ENCODE measurements around the gene C16orf96. TPM values are rescaled to one million over a fixed set of nuclear protein-coding genes. Genes with fewer than 3 reads are reported as not detected.

C16orf96 gene
- total and polyA plus RNA-seq, 2 of the 13 experiments (the other 11 are each of a cell fraction or from before 2014, with no cell fraction given), result 0.03 TPM; not detected in 1

- TF ChIP-seq ZMAT3 (CRISPR knock-in tag; conservative IDR thresholded peaks at IDR 0.05), result peak; percentile 63
- 0 out of 2 replicates have a peak, but pooled peaks have one; percentile 23 for TF ChIP-seq ZSCAN21 (CRISPR knock-in tag; IDR thresholded peaks at IDR 0.05; ENCODE audit: borderline replicate concordance)
- TF ChIP-seq ZNF879 (CRISPR knock-in tag; IDR thresholded peaks at IDR 0.05), result 0 out of 2 replicates have a peak, but pooled peaks have one; percentile 74
- no peak for TF ChIP-seq TCF7L2 (IDR thresholded peaks at IDR 0.05; ENCODE audit: low read depth, low read length)
- TF ChIP-seq TAF1 (CRISPR knock-in tag; IDR thresholded peaks at IDR 0.05), result no peak
- TF ChIP-seq ADNP (CRISPR knock-in tag; IDR thresholded peaks at IDR 0.05), result no peak
- no peak for TF ChIP-seq MTF2 (CRISPR knock-in tag; IDR thresholded peaks at IDR 0.05; ENCODE audit: borderline replicate concordance)
- no peak for TF ChIP-seq ZKSCAN5 (CRISPR knock-in tag; IDR thresholded peaks at IDR 0.05)
- TF ChIP-seq HNRNPL (IDR thresholded peaks at IDR 0.05; ENCODE audit: low read depth, low read length), result peak; percentile 80
- no peak for TF ChIP-seq ZNF562 (CRISPR knock-in tag; IDR thresholded peaks at IDR 0.05; ENCODE audit: borderline replicate concordance)
- TF ChIP-seq, protein P1, sequence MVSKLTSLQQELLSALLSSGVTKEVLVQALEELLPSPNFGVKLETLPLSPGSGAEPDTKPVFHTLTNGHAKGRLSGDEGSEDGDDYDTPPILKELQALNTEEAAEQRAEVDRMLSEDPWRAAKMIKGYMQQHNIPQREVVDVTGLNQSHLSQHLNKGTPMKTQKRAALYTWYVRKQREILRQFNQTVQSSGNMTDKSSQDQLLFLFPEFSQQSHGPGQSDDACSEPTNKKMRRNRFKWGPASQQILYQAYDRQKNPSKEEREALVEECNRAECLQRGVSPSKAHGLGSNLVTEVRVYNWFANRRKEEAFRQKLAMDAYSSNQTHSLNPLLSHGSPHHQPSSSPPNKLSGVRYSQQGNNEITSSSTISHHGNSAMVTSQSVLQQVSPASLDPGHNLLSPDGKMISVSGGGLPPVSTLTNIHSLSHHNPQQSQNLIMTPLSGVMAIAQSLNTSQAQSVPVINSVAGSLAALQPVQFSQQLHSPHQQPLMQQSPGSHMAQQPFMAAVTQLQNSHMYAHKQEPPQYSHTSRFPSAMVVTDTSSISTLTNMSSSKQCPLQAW (CRISPR knock-in tag; IDR thresholded peaks at IDR 0.05), result no peak
- TF ChIP-seq, protein P2, sequence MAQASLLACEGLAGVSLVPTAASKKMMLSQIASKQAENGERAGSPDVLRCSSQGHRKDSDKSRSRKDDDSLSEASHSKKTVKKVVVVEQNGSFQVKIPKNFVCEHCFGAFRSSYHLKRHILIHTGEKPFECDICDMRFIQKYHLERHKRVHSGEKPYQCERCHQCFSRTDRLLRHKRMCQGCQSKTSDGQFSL (CRISPR knock-in tag; IDR thresholded peaks at IDR 0.05), result no peak
- TF ChIP-seq ZFP41 (CRISPR knock-in tag; IDR thresholded peaks at IDR 0.05; ENCODE audit: borderline replicate concordance), result no peak
- TF ChIP-seq STAG1 (CRISPR knock-in tag; IDR thresholded peaks at IDR 0.05), result peak; percentile 4; the same call in 1 of the 2 replicates
- TF ChIP-seq, protein P3, sequence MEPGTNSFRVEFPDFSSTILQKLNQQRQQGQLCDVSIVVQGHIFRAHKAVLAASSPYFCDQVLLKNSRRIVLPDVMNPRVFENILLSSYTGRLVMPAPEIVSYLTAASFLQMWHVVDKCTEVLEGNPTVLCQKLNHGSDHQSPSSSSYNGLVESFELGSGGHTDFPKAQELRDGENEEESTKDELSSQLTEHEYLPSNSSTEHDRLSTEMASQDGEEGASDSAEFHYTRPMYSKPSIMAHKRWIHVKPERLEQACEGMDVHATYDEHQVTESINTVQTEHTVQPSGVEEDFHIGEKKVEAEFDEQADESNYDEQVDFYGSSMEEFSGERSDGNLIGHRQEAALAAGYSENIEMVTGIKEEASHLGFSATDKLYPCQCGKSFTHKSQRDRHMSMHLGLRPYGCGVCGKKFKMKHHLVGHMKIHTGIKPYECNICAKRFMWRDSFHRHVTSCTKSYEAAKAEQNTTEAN (CRISPR knock-in tag; conservative IDR thresholded peaks at IDR 0.05), result 0 out of 2 replicates have a peak, but pooled peaks have one; percentile 16
- no peak for TF ChIP-seq FOXA3 (CRISPR knock-in tag; IDR thresholded peaks at IDR 0.05)
- peak; percentile 41; the same call in 1 of the 2 replicates for TF ChIP-seq ZNF343 (CRISPR knock-in tag; IDR thresholded peaks at IDR 0.05)
- TF ChIP-seq DMTF1 (CRISPR knock-in tag; IDR thresholded peaks at IDR 0.05), result no peak
- TF ChIP-seq TFAP4 (IDR thresholded peaks at IDR 0.05; ENCODE audit: borderline replicate concordance, low read depth), result peak; percentile 33; the same call in 1 of the 2 replicates
- TF ChIP-seq ZNF7 (CRISPR knock-in tag; IDR thresholded peaks at IDR 0.05), result no peak
- TF ChIP-seq ZNF18 (CRISPR knock-in tag; IDR thresholded peaks at IDR 0.05; ENCODE audit: insufficient replicate concordance), result peak; percentile 10
Measured at GRCh38 chr16:4537376-4538343, 18.5 kb upstream of the C16orf96 start (continued).

Measured in HepG2 (cell line).